IMR-90 (cell line): ENCODE measurements around the gene SNRPD3. TPM values are rescaled to one million over a fixed set of nuclear protein-coding genes. Genes with fewer than 3 reads are reported as not detected.

Source experiments
- ATAC-seq: fragments of 200-7000 bp; cut with Tn5 transposase; 2 replicates; pipeline ENCODE4 v1.9.1; 2020; ENCODE audit warnings: low read depth, mild to moderate bottlenecking, moderate library complexity
- BruUV-seq: library from RNA; stranded (reverse); fragments of 400-500 nt; replicated peaks from 2 replicates; lab custom pipeline; 2021; lab: Mats Ljungman, UMichigan
- CTCF ChIA-PET: fragments of 300-600 bp; formaldehyde crosslinking; extraction: SDS; loops from one replicate; lab custom pipeline; 2021; ENCODE audit warnings: antibody characterized with exemption; lab: Yijun Ruan, JAX
- POLR2A ChIA-PET: fragments of 300-600 bp; sonication (Branson Sonifier 250); formaldehyde crosslinking; loops from one replicate; lab custom pipeline; 2022; ENCODE audit warnings: antibody characterized with exemption; ENCODE audit not compliant: unreplicated experiment; lab: Charles Lee
- DNase-seq: peaks from one replicate; pipeline ENCODE4 v3.0.0; 2013
- H2AFZ ChIP-seq: replicated peaks from 2 replicates; pipeline ENCODE3; 2013; ENCODE audit warnings: low read length, mild to moderate bottlenecking; ENCODE audit not compliant: poor library complexity
- H2AK5ac ChIP-seq: 2 replicates; pipeline ENCODE4 v1.6.1; 2013; ENCODE audit warnings: low read depth, low read length, inconsistent platforms
- H2AK9ac ChIP-seq: replicated peaks from 2 replicates; pipeline ENCODE3; 2013; ENCODE audit warnings: mild to moderate bottlenecking, low read depth, low read length, moderate library complexity; ENCODE audit not compliant: poor library complexity
- H2BK120ac ChIP-seq: 2 replicates; pipeline ENCODE4 v1.6.1; 2013; ENCODE audit warnings: low read depth, low read length, inconsistent platforms
- H2BK15ac ChIP-seq: 3 replicates; pipeline ENCODE4 v1.6.1; 2013; ENCODE audit warnings: low read depth, low read length, inconsistent platforms
- H2BK20ac ChIP-seq: 2 replicates; pipeline ENCODE4 v1.6.1; 2013; ENCODE audit warnings: low read depth, mild to moderate bottlenecking, inconsistent platforms, low read length, moderate library complexity
- H2BK5ac ChIP-seq: 2 replicates; pipeline ENCODE4 v1.6.1; 2013; ENCODE audit warnings: mild to moderate bottlenecking, low read depth, low read length, inconsistent platforms; ENCODE audit not compliant: poor library complexity, severe bottlenecking
- H3K14ac ChIP-seq: replicated peaks from 2 replicates; pipeline ENCODE4 v1.6.1; 2013; ENCODE audit warnings: low read depth, low read length, inconsistent platforms
- H3K18ac ChIP-seq: 2 replicates; pipeline ENCODE4 v1.6.1; 2013; ENCODE audit warnings: low read depth, low read length, control low read depth
- H3K23ac ChIP-seq: 2 replicates; pipeline ENCODE4 v1.6.1; 2013; ENCODE audit warnings: low read depth, low read length, inconsistent platforms
- H3K27ac ChIP-seq: 2 replicates; pipeline ENCODE4 v1.5.1; 2013; ENCODE audit warnings: mild to moderate bottlenecking, control low read depth, low read length; ENCODE audit not compliant: insufficient read depth
- H3K27me3 ChIP-seq: 2 replicates; pipeline ENCODE4 v1.6.1; 2013; ENCODE audit warnings: low read length; ENCODE audit not compliant: control insufficient read depth, insufficient read depth
- H3K36me3 ChIP-seq: 2 replicates; pipeline ENCODE4 v1.6.1; 2013; ENCODE audit warnings: low read length, mixed read lengths; ENCODE audit not compliant: control insufficient read depth, insufficient read depth
- H3K4ac ChIP-seq: 2 replicates; pipeline ENCODE4 v1.6.1; 2013; ENCODE audit warnings: low read depth, low read length, inconsistent platforms
- H3K4me1 ChIP-seq: 2 replicates; pipeline ENCODE4 v1.6.1; 2013; ENCODE audit warnings: low read length, mixed read lengths; ENCODE audit not compliant: control insufficient read depth, insufficient read depth
- H3K4me2 ChIP-seq: 2 replicates; pipeline ENCODE4 v1.6.1; 2013; ENCODE audit warnings: low read depth, mild to moderate bottlenecking, control low read depth, low read length, moderate library complexity
- H3K4me3 ChIP-seq: 2 replicates; pipeline ENCODE4 v1.5.1; 2013; ENCODE audit warnings: low read depth, mild to moderate bottlenecking, control low read depth, low read length, moderate library complexity; ENCODE audit not compliant: insufficient read depth
- H3K56ac ChIP-seq: 2 replicates; pipeline ENCODE4 v1.6.1; 2013; ENCODE audit warnings: low read length, inconsistent platforms; ENCODE audit not compliant: insufficient read depth; ENCODE audit errors: extremely low read depth
- H3K79me1 ChIP-seq, 2 experiments: 2 replicates each; pipeline ENCODE4 v1.6.1; 2013; ENCODE audit warnings: low read length in 2 of 2, inconsistent platforms in 1 of 2, low read depth in 1 of 2
- H3K9ac ChIP-seq: 2 replicates; pipeline ENCODE4 v1.6.1; 2013; ENCODE audit warnings: low read depth, low read length, control low read depth
- H3K9me1 ChIP-seq: 2 replicates; pipeline ENCODE4 v1.6.1; 2013; ENCODE audit warnings: low read length, inconsistent platforms; ENCODE audit not compliant: insufficient read depth
- H3K9me3 ChIP-seq: 2 replicates; pipeline ENCODE4 v1.6.1; 2013; ENCODE audit warnings: low read length; ENCODE audit not compliant: control insufficient read depth, insufficient read depth
- H4K20me1 ChIP-seq: 2 replicates; pipeline ENCODE4 v1.6.1; 2013; ENCODE audit warnings: low read length, inconsistent platforms; ENCODE audit not compliant: insufficient read depth
- H4K5ac ChIP-seq: 2 replicates; pipeline ENCODE4 v1.6.1; 2013; ENCODE audit warnings: mild to moderate bottlenecking, low read depth, low read length, control low read depth
- H4K8ac ChIP-seq, 2 experiments: 2 replicates each; pipeline ENCODE4 v1.6.1; 2013; ENCODE audit warnings: low read depth in 2 of 2, low read length in 2 of 2, control low read depth in 1 of 2, inconsistent platforms in 1 of 2
- H4K91ac ChIP-seq: 2 replicates; pipeline ENCODE4 v1.6.1; 2013; ENCODE audit warnings: low read depth, low read length, inconsistent platforms; ENCODE audit not compliant: insufficient read depth
- CEBPB ChIP-seq: IDR thresholded peaks from 2 replicates; pipeline ENCODE4 v1.6.1; 2012; ENCODE audit warnings: low read depth, low read length, improper control_type of control experiment
- CTCF ChIP-seq: conservative IDR thresholded peaks from 2 replicates; pipeline ENCODE4 v1.5.1; 2012; ENCODE audit warnings: mild to moderate bottlenecking, low read depth, low read length, improper control_type of control experiment
- SMC3 ChIP-seq: fragments of 150-350 bp; IDR thresholded peaks from 2 replicates; pipeline ENCODE4 v1.6.1; 2016; ENCODE audit warnings: low read depth, mild to moderate bottlenecking, antibody characterized with exemption, low read length, moderate library complexity
- WGBS, 2 experiments: methylation state at CpG; one replicate each; pipeline versions ENCODE4 v1.1.5 to v1.1.7; 2013; ENCODE audit warnings: missing lambda C conversion rate in 2 of 2; ENCODE audit not compliant: insufficient read length in 1 of 2; ENCODE audit errors: extremely low coverage in 2 of 2; 5-methylcytosine and 5-hydroxymethylcytosine counted together
- dilution Hi-C: fragments of 300-500 bp; cut with HindIII; formaldehyde crosslinking; loops from one replicate; pipeline ENCODE4 v1.14.3; 2018; ENCODE audit warnings: low sequenced_read_pairs; ENCODE audit not compliant: unreplicated experiment
- in situ Hi-C: fragments of 300-500 bp; cut with MboI; formaldehyde crosslinking; loops from 3 replicates; pipeline ENCODE4 v1.14.3; 2019; ENCODE audit warnings: low sequenced_read_pairs, inconsistent platforms, mixed read lengths
- intact Hi-C: fragments of 100-400 bp; cut with micrococcal nuclease; formaldehyde crosslinking; loops from 2 replicates; pipeline ENCODE4 v1.10.0; 2022
- polyA plus RNA-seq, 3 experiments: library from polyadenylated mRNA; depleted of rRNA; stranded (reverse); fragments of >200 nt; gene quantifications; 2 replicates each; pipeline ENCODE4 v1.2.3, GENCODE V29; 2012; ENCODE audit warnings: low replicate concordance in 1 of 3
- total RNA-seq: library from RNA; depleted of rRNA; stranded (reverse); fragments of >200 nt; gene quantifications from 2 replicates; pipeline ENCODE4 v1.2.3, GENCODE V29; 2012

Gene SNRPD3
- total and polyA plus RNA-seq, 2 of the 4 experiments (the other 2 are of a cell fraction): 158 to 283 TPM

DNA sequence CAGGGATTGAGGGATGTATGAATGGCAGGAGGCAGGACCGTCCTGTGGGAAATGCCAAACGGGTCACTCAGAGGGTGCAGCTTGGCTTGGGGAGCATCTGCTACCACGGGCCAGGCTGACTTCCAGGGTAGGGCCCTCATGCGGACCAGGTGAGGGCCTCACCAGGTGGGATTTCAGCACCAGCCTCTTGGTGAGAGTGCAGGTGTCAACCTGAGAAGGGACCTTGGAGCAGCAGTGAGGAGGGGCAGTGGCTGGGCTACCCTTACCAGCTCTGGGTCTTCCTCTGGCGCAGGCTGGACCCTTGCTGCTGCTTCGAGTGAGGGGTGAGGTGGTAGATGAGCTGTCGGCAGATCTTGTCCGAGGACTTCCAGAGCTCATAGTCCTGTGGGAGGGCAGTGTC, 32.1 kb downstream of the SNRPD3 start:
- no peak for TF ChIP-seq SMC3
- no peak for TF ChIP-seq CTCF
- TF ChIP-seq CEBPB: no peak
- BruUV-seq: no TSS peak
- intact Hi-C loops (no loop called here), dilution Hi-C loops (no loop called here), in situ Hi-C loops (no loop called here)
- Histone ChIP-seq H3K79me1 (peaks cover 0 to 8% of the 10 kb centered on the region in 2 experiments; a peak in 2 of 4 replicates), H2BK5ac (no peak overlapping the region), H2AFZ (no peak overlapping the region), H4K5ac (no peak overlapping the region), H3K27me3 (no peaks in the 10 kb centered on the region), H3K14ac (no peak overlapping the region), H2BK20ac (no peak overlapping the region), H4K91ac (no peak overlapping the region), H3K4ac (no peak overlapping the region), H3K9me1 (peaks cover 17% of the 10 kb centered on the region), H2BK120ac (no peak overlapping the region), H2AK5ac (no peak overlapping the region), H3K56ac (no peak overlapping the region), H2AK9ac (peak overlapping the region; percentile 72), H3K4me2 (no peak overlapping the region), H3K36me3 (peaks cover 27% of the 10 kb centered on the region; the same call in 1 of the 2 replicates), H3K4me1 (peaks cover 12% of the 10 kb centered on the region; the same call in 1 of the 2 replicates), H4K8ac (no peak overlapping the region), H3K9me3 (no peaks in the 10 kb centered on the region), H3K18ac (no peak overlapping the region), H3K4me3 (no peak overlapping the region), H3K9ac (no peak overlapping the region), H2BK15ac (no peak overlapping the region), H3K23ac (no peak overlapping the region), H4K20me1 (no peaks in the 10 kb centered on the region), H3K27ac (no peak overlapping the region)
- ATAC-seq (no peak), DNase-seq (no peak)
- ChIA-PET CTCF (interaction anchor here (0.6 kb wide), 1 partner anchor 840 kb away, joined by 3 read pairs; no protein-coding TSS in a partner anchor), POLR2A (no interaction called here)
- WGBS, 2 experiments: 72% methylated on average over 6 of the region's 8 CpGs; no CpG with 5 or more reads in 1 of the 2 experiments
